CD4-positive, alpha-beta memory T cell (primary cell): Measurements from ENCODE around the gene LRRC8C. TPM values are rescaled to one million over a fixed set of nuclear protein-coding genes. Genes with fewer than 3 reads are reported as not detected.

ENCODE experiments used
- CTCF ChIA-PET: fragments of 350-600 bp; sonication (Branson Sonifier 250); formaldehyde crosslinking; loops from one replicate; lab custom pipeline; 2021; ENCODE audit warnings: inconsistent platforms; ENCODE audit not compliant: partially characterized antibody; lab: Charles Lee
- POLR2A ChIA-PET: fragments of 350-600 bp; sonication (Branson Sonifier 250); formaldehyde crosslinking; loops from one replicate; lab custom pipeline; 2021; ENCODE audit not compliant: partially characterized antibody; lab: Charles Lee
- DNase-seq, 5 donors: peaks; one replicate each; pipeline versions ENCODE4 v3.0.0 to v3.0.0-alpha.2; 2020 to 2022; ENCODE audit warnings: mixed read lengths in 1 of 5
- H3K27ac ChIP-seq: one replicate; pipeline ENCODE4 v1.7.0; 2013; ENCODE audit warnings: low read depth, low read length
- H3K27me3 ChIP-seq: 2 replicates; pipeline ENCODE4 v1.7.0; 2013; ENCODE audit warnings: mild to moderate bottlenecking, low read length, moderate library complexity; ENCODE audit not compliant: insufficient read depth
- H3K36me3 ChIP-seq: 2 replicates; pipeline ENCODE4 v1.7.0; 2013; ENCODE audit warnings: mild to moderate bottlenecking, low read length, moderate library complexity; ENCODE audit not compliant: insufficient read depth
- H3K4me1 ChIP-seq: 2 replicates; pipeline ENCODE4 v1.7.0; 2013; ENCODE audit warnings: mild to moderate bottlenecking, low read length, moderate library complexity; ENCODE audit not compliant: insufficient read depth
- H3K4me3 ChIP-seq, 2 donors: one replicate each; pipeline ENCODE4 v1.7.0; 2013; ENCODE audit warnings: low read length in 2 of 2, mild to moderate bottlenecking in 1 of 2
- H3K9me3 ChIP-seq, 2 donors: one replicate each; pipeline ENCODE4 v1.7.0; 2013; ENCODE audit warnings: low read length in 2 of 2, control low read depth in 1 of 2; ENCODE audit not compliant: control insufficient read depth in 1 of 2
- H3K27ac Mint-ChIP-seq, 7 donors: one replicate each; pipeline ENCODE4 v1.8.0; 2020 to 2021; ENCODE audit warnings: mixed read lengths in 7 of 7, mild to moderate bottlenecking in 6 of 7, inconsistent platforms in 3 of 7, moderate library complexity in 3 of 7
- H3K27me3 Mint-ChIP-seq, 2 donors: one replicate each; pipeline ENCODE4 v1.8.0; 2020 to 2021; ENCODE audit warnings: mixed read lengths in 2 of 2
- H3K36me3 Mint-ChIP-seq, 2 donors: one replicate each; pipeline ENCODE4 v1.8.0; 2020 to 2021; ENCODE audit warnings: mixed read lengths in 2 of 2, inconsistent platforms in 1 of 2, mild to moderate bottlenecking in 1 of 2
- H3K4me1 Mint-ChIP-seq, 4 donors: one replicate each; pipeline ENCODE4 v1.8.0; 2020 to 2021; ENCODE audit warnings: mixed read lengths in 4 of 4, mild to moderate bottlenecking in 1 of 4
- H3K4me3 Mint-ChIP-seq, 8 donors: one replicate each; pipeline ENCODE4 v1.8.0; 2020 to 2021; ENCODE audit warnings: mixed read lengths in 8 of 8, mild to moderate bottlenecking in 7 of 8, moderate library complexity in 6 of 8, inconsistent platforms in 3 of 8
- H3K9me3 Mint-ChIP-seq, 8 donors: one replicate each; pipeline ENCODE4 v1.8.0; 2020 to 2021; ENCODE audit warnings: mixed read lengths in 8 of 8, mild to moderate bottlenecking in 5 of 8, inconsistent platforms in 3 of 8, moderate library complexity in 1 of 8
- intact Hi-C: fragments of 100-400 bp; cut with micrococcal nuclease; formaldehyde crosslinking; loops from one replicate; pipeline ENCODE4 v1.15.1; 2023
- polyA plus RNA-seq, 2 donors: library from polyadenylated mRNA; unstranded; fragments of 300-500 nt; fragmentation: Illumina TruSeq; gene quantifications; one replicate each; pipeline ENCODE4 v1.2.3, GENCODE V29; 2021
- total RNA-seq, 2 experiments: library from RNA; stranded (reverse); gene quantifications; one replicate each; pipeline ENCODE4 v1.2.3, GENCODE V29; 2021

The LRRC8C gene
- total and polyA plus RNA-seq, 4 experiments from 2014 or later = 21.2 to 57.1 (median 43.4) TPM

GRCh38 chr1:89689234-89689633 lies 56.3 kb downstream of the LRRC8C start:
- no peak overlapping the region for H3K4me3 ChIP-seq
- POLR2A ChIA-PET = interaction anchor here (1.4 kb wide), 1 partner anchor 9 kb away, joined by 3 read pairs; no protein-coding TSS in a partner anchor
- no peaks in the 10 kb centered on the region for H3K27me3 ChIP-seq
- no peak overlapping the region for H3K27ac ChIP-seq
- H3K9me3 Mint-ChIP-seq = peaks cover 0 to 4% (median 0%) of the 10 kb centered on the region in 8 donors
- no peaks in the 10 kb centered on the region for H3K27me3 Mint-ChIP-seq
- peaks cover 64 to 89% (median 79%) of the 10 kb centered on the region in 4 donors for H3K4me1 Mint-ChIP-seq
- peak overlapping the region; percentile 38 to 89 (median 71) for H3K27ac Mint-ChIP-seq
- H3K36me3 Mint-ChIP-seq = peaks cover 67 to 79% of the 10 kb centered on the region in 2 donors
- DNase-seq = no peak
- H3K36me3 ChIP-seq = peaks cover 34% of the 10 kb centered on the region
- intact Hi-C loops = no loop called here
- peaks cover 42% of the 10 kb centered on the region for H3K4me1 ChIP-seq
- no peaks in the 10 kb centered on the region for H3K9me3 ChIP-seq
- H3K4me3 Mint-ChIP-seq = no peak overlapping the region
- CTCF ChIA-PET = no interaction called here

- H3K36me3 Mint-ChIP-seq = peaks cover 60 to 70% of the 10 kb centered on the region in 2 donors
- H3K4me3 ChIP-seq = no peak overlapping the region
- no peaks in the 10 kb centered on the region for H3K27me3 Mint-ChIP-seq
- H3K4me3 Mint-ChIP-seq = no peak overlapping the region
- H3K4me1 Mint-ChIP-seq = peaks cover 61 to 89% (median 77%) of the 10 kb centered on the region in 4 donors
- intact Hi-C loops = no loop called here
- H3K9me3 Mint-ChIP-seq = peaks cover 0 to 4% (median 0%) of the 10 kb centered on the region in 8 donors
- peaks cover 34% of the 10 kb centered on the region for H3K36me3 ChIP-seq
- peak overlapping the region; percentile 5 to 77 (median 65) for H3K27ac Mint-ChIP-seq
- H3K27ac ChIP-seq = no peak overlapping the region
- no peaks in the 10 kb centered on the region for H3K27me3 ChIP-seq
- ChIA-PET POLR2A (interaction anchor here (1.4 kb wide), 1 partner anchor 8 kb away, joined by 3 read pairs; no protein-coding TSS in a partner anchor), CTCF (interaction anchor here (2.0 kb wide), 1 partner anchor 72 kb away, joined by 7 read pairs; no protein-coding TSS in a partner anchor)
- no peaks in the 10 kb centered on the region for H3K9me3 ChIP-seq
- no peak for DNase-seq
- H3K4me1 ChIP-seq = peaks cover 52% of the 10 kb centered on the region
Measured at GRCh38 chr1:89690595-89690994, 57.7 kb downstream of the LRRC8C start.

- peaks cover 70% of the 10 kb centered on the region for H3K4me1 ChIP-seq
- POLR2A ChIA-PET = interaction anchor here (0.6 to 7.3 kb wide), 4 partner anchors 11 to 60 kb away, joined by 3 to 62 read pairs (median 26); partner anchors contain the start of gene LRRC8C
- H3K4me1 Mint-ChIP-seq = peaks cover 67 to 93% (median 79%) of the 10 kb centered on the region in 4 donors
Measured at GRCh38 chr1:89692601-89693521, 59.9 kb downstream of the LRRC8C start.

GRCh38 chr1:89695847-89696246 lies 62.9 kb downstream of the LRRC8C start:
- H3K27me3 Mint-ChIP-seq = no peaks in the 10 kb centered on the region
- Histone ChIP-seq H3K4me3 (no peak overlapping the region), H3K9me3 (no peaks in the 10 kb centered on the region), H3K36me3 (no peaks in the 10 kb centered on the region), H3K27ac (peak overlapping the region; percentile 13), H3K4me1 (peaks cover 96% of the 10 kb centered on the region), H3K27me3 (no peaks in the 10 kb centered on the region)
- no peak for DNase-seq
- H3K36me3 Mint-ChIP-seq = peaks cover 34 to 45% of the 10 kb centered on the region in 2 donors
- peaks cover 0 to 2% (median 0%) of the 10 kb centered on the region in 8 donors for H3K9me3 Mint-ChIP-seq
- peaks cover 76 to 99% (median 87%) of the 10 kb centered on the region in 4 donors for H3K4me1 Mint-ChIP-seq
- intact Hi-C loops = loop anchor here (5.0 kb wide), 2 partner anchors 66 to 174 kb away; partner anchors contain the start of gene LRRC8B
- ChIA-PET POLR2A (interaction anchor here (0.7 to 7.3 kb wide), 11 partner anchors 9 to 91 kb away, joined by 3 to 62 read pairs (median 4); partner anchors contain the start of gene LRRC8C), CTCF (interaction anchor here (1.0 to 1.7 kb wide), 5 partner anchors 25 to 67 kb away, joined by 3 to 15 read pairs (median 4); no protein-coding TSS in a partner anchor)
- peak overlapping the region in 6 of 8 donors; percentile 7 to 64 (median 38) for H3K4me3 Mint-ChIP-seq
- H3K27ac Mint-ChIP-seq = peak overlapping the region; percentile 79 to 93 (median 86)

More at GRCh38 chr1:89692601-89693521, 59.9 kb downstream of the LRRC8C start:
- intact Hi-C loops = loop anchor here (2.0 kb wide), 2 partner anchors 16 to 26 kb away; no protein-coding TSS in a partner anchor
- H3K27ac Mint-ChIP-seq = peak overlapping the region; percentile 72 to 88 (median 75)
- H3K4me3 Mint-ChIP-seq = peak overlapping the region in 5 of 8 donors; percentile 20 to 57 (median 43)
- no peak overlapping the region for H3K4me3 ChIP-seq
- peaks cover 0 to 4% (median 0%) of the 10 kb centered on the region in 8 donors for H3K9me3 Mint-ChIP-seq
- H3K9me3 ChIP-seq = no peaks in the 10 kb centered on the region
- DNase-seq = no peak
- CTCF ChIA-PET = interaction anchor here (1.3 to 2.5 kb wide), 5 partner anchors 21 to 70 kb away, joined by 3 to 14 read pairs (median 4); no protein-coding TSS in a partner anchor
- no peaks in the 10 kb centered on the region for H3K27me3 ChIP-seq
- H3K27ac ChIP-seq = no peak overlapping the region
- H3K36me3 Mint-ChIP-seq = peaks cover 50 to 57% of the 10 kb centered on the region in 2 donors
- peaks cover 16% of the 10 kb centered on the region for H3K36me3 ChIP-seq
- no peaks in the 10 kb centered on the region for H3K27me3 Mint-ChIP-seq

- POLR2A ChIA-PET = interaction anchor here (0.7 to 7.3 kb wide), 7 partner anchors 9 to 86 kb away, joined by 3 to 62 read pairs (median 14); partner anchors contain the start of gene LRRC8C
- peaks cover 43 to 44% of the 10 kb centered on the region in 2 donors for H3K36me3 Mint-ChIP-seq
- H3K27me3 Mint-ChIP-seq = no peaks in the 10 kb centered on the region
- Histone ChIP-seq H3K27me3 (no peaks in the 10 kb centered on the region), H3K4me1 (peaks cover 92% of the 10 kb centered on the region), H3K27ac (peak overlapping the region; percentile 16), H3K4me3 (no peak overlapping the region), H3K9me3 (no peaks in the 10 kb centered on the region), H3K36me3 (no peaks in the 10 kb centered on the region)
- peak overlapping the region in 6 of 7 donors; percentile 74 to 94 (median 92) for H3K27ac Mint-ChIP-seq
- DNase-seq = no peak
- CTCF ChIA-PET = interaction anchor here (2.2 to 2.9 kb wide), 4 partner anchors 21 to 66 kb away, joined by 8 to 23 read pairs (median 10); partner anchors contain the start of gene LRRC8C
- H3K4me1 Mint-ChIP-seq = peaks cover 72 to 95% (median 85%) of the 10 kb centered on the region in 4 donors
- H3K4me3 Mint-ChIP-seq = peak overlapping the region in 6 of 8 donors; percentile 23 to 91 (median 71)
- peaks cover 0 to 2% (median 0%) of the 10 kb centered on the region in 8 donors for H3K9me3 Mint-ChIP-seq
- intact Hi-C loops = loop anchor here (5.0 kb wide), 2 partner anchors 65 to 175 kb away; partner anchors contain the start of gene LRRC8B
Measured at GRCh38 chr1:89697383-89697782, 64.5 kb downstream of the LRRC8C start.

- ChIA-PET POLR2A (interaction anchor here (1.0 to 7.3 kb wide), 14 partner anchors 8 to 90 kb away, joined by 3 to 62 read pairs (median 7); partner anchors contain the start of gene LRRC8C), CTCF (interaction anchor here (1.4 to 2.9 kb wide), 7 partner anchors 20 to 714 kb away, joined by 3 to 23 read pairs (median 8); partner anchors contain the start of gene LRRC8C)
- Mint-ChIP-seq H3K4me3 (peak overlapping the region in 6 of 8 donors; percentile 23 to 91 (median 86)), H3K4me1 (peaks cover 70 to 93% (median 83%) of the 10 kb centered on the region in 4 donors), H3K9me3 (peaks cover 0 to 2% (median 0%) of the 10 kb centered on the region in 8 donors), H3K27ac (peak overlapping the region; percentile 74 to 94 (median 92)), H3K36me3 (peaks cover 48 to 49% of the 10 kb centered on the region in 2 donors), H3K27me3 (no peaks in the 10 kb centered on the region)
- H3K36me3 ChIP-seq = no peaks in the 10 kb centered on the region
- intact Hi-C loops = loop anchor here (1.0 to 5.0 kb wide), 4 partner anchors 39 to 176 kb away; partner anchors contain the start of genes LRRC8B and LRRC8C
- H3K9me3 ChIP-seq = no peaks in the 10 kb centered on the region
- H3K4me1 ChIP-seq = peaks cover 89% of the 10 kb centered on the region
- no peaks in the 10 kb centered on the region for H3K27me3 ChIP-seq
- H3K27ac ChIP-seq = peak overlapping the region; percentile 16
- H3K4me3 ChIP-seq = peak overlapping the region in 1 of 2 donors; percentile 0
- DNase-seq = no peak
Measured at GRCh38 chr1:89698020-89698560, 65.2 kb downstream of the LRRC8C start.
